Small intestine (tissue), 7 donors: ENCODE results near the gene SMIM14. TPM values are rescaled to one million over a fixed set of nuclear protein-coding genes. Genes with fewer than 3 reads are reported as not detected.

Experiments used
- DNase-seq, 2 donors: peaks; one replicate each; pipeline versions ENCODE4 v3.0.0 to v3.0.0-alpha.2; 2013
- FAIRE-seq: peaks from 2 replicates; lab custom pipeline; 2012; peaks lifted over from hg19 to GRCh38; lab: Jason Lieb, UNC
- H3K27ac ChIP-seq, 3 donors: one replicate each; pipeline ENCODE4 v1.5.1; 2013; ENCODE audit warnings: low read length in 2 of 3, mild to moderate bottlenecking in 2 of 3, control low read depth in 1 of 3, inconsistent platforms in 1 of 3, low read depth in 1 of 3, moderate library complexity in 1 of 3
- H3K27me3 ChIP-seq, 3 donors: one replicate each; pipeline ENCODE4 v1.6.1; 2013; ENCODE audit warnings: low read length in 3 of 3, inconsistent platforms in 1 of 3; ENCODE audit not compliant: control insufficient read depth in 3 of 3, insufficient read depth in 3 of 3
- H3K36me3 ChIP-seq, 3 donors: one replicate each; pipeline ENCODE4 v1.6.1; 2013; ENCODE audit warnings: low read length in 3 of 3, inconsistent platforms in 1 of 3, low read depth in 1 of 3, mild to moderate bottlenecking in 1 of 3, moderate library complexity in 1 of 3; ENCODE audit not compliant: control insufficient read depth in 3 of 3, insufficient read depth in 2 of 3
- H3K4me1 ChIP-seq, 3 donors: one replicate each; pipeline ENCODE4 v1.6.1; 2013; ENCODE audit warnings: low read length in 2 of 3, inconsistent platforms in 1 of 3, low read depth in 1 of 3, mild to moderate bottlenecking in 1 of 3, moderate library complexity in 1 of 3; ENCODE audit not compliant: control insufficient read depth in 3 of 3, insufficient read depth in 2 of 3
- H3K4me3 ChIP-seq, 3 donors: one replicate each; pipeline ENCODE4 v1.5.1; 2013; ENCODE audit warnings: low read length in 3 of 3, control low read depth in 1 of 3, inconsistent platforms in 1 of 3, low read depth in 1 of 3, mild to moderate bottlenecking in 1 of 3, moderate library complexity in 1 of 3
- H3K9me3 ChIP-seq, 2 donors: one replicate each; pipeline ENCODE4 v1.6.1; 2013; ENCODE audit warnings: low read depth in 1 of 2, low read length in 1 of 2; ENCODE audit not compliant: control insufficient read depth in 2 of 2, insufficient read depth in 1 of 2
- WGBS, 3 donors: extraction: QIAGEN DNeasy Blood & Tissue Kit; methylation state at CpG; one replicate each; pipeline ENCODE4 v1.1.7; 2013; 5-methylcytosine and 5-hydroxymethylcytosine counted together
- polyA plus RNA-seq, 4 donors: library from polyadenylated mRNA; stranded (reverse) in 3 of 4; unstranded in 1 of 4; fragments of 200-250 nt in 3 of 4; fragments of 120-200 nt in 1 of 4; gene quantifications; one replicate each; pipeline versions ENCODE4 v1.2.1 to v1.2.3, GENCODE V29; 2013
- donor health status: healthy with polysubstance abuse.
- donor health status: control.
- donor health status: control.
- donor health status: Bipolar disorder and iron deficiency.
- donor health status: healthy.

The SMIM14 gene
- polyA plus RNA-seq, 4 donors: 22.3 to 39.8 (median 28.2) TPM

GRCh38 chr4:39641451-39641850 lies 2.8 kb upstream of the SMIM14 start:
- H3K4me1 ChIP-seq: peaks cover 0 to 8% (median 5%) of the 10 kb centered on the region in 3 donors
- 92 to 93% (median 92%) methylated on average over 2 of the region's 2 CpGs for WGBS, 3 donors
- no peak overlapping the region for H3K27ac ChIP-seq
- FAIRE-seq (no peak), DNase-seq (no peak)
- no peaks in the 10 kb centered on the region for H3K27me3 ChIP-seq
- no peaks in the 10 kb centered on the region for H3K36me3 ChIP-seq
- H3K9me3 ChIP-seq: no peaks in the 10 kb centered on the region
- H3K4me3 ChIP-seq: no peak overlapping the region

- peaks cover 0 to 10% (median 8%) of the 10 kb centered on the region in 3 donors for H3K4me1 ChIP-seq
- FAIRE-seq: no peak
Observed at GRCh38 chr4:39637586-39638353, 895 bp downstream of the SMIM14 start.

GRCh38 chr4:39637221-39637585 lies 1.5 kb downstream of the SMIM14 start:
- Histone ChIP-seq H3K27ac (peak overlapping the region in 2 of 3 donors; percentile 96 to 98), H3K36me3 (peaks cover 0 to 7% (median 0%) of the 10 kb centered on the region in 3 donors), H3K4me1 (peaks cover 0 to 10% (median 8%) of the 10 kb centered on the region in 3 donors), H3K27me3 (no peaks in the 10 kb centered on the region), H3K9me3 (no peaks in the 10 kb centered on the region), H3K4me3 (peak overlapping the region; percentile 72 to 100 (median 95))
- FAIRE-seq: no peak
- WGBS, 3 donors: 1 to 4% (median 2%) methylated on average over 6 of the region's 6 CpGs
- DNase-seq: no peak

More at GRCh38 chr4:39637586-39638353, 895 bp downstream of the SMIM14 start:
- Histone ChIP-seq H3K4me3 (peak overlapping the region; percentile 72 to 100 (median 95)), H3K27ac (peak overlapping the region; percentile 87 to 98 (median 96)), H3K9me3 (no peaks in the 10 kb centered on the region), H3K27me3 (no peaks in the 10 kb centered on the region), H3K36me3 (peaks cover 0 to 7% (median 0%) of the 10 kb centered on the region in 3 donors)
- DNase-seq: peak; percentile 67 to 76
- WGBS, 3 donors: 0 to 1% (median 0%) methylated on average over 29 of the region's 29 CpGs

GRCh38 chr4:39636531-39637184 lies 2.0 kb downstream of the SMIM14 start:
- DNase-seq: peak; percentile 29 to 45
- 11 to 17% (median 12%) methylated on average over 6 of the region's 6 CpGs for WGBS, 3 donors
- Histone ChIP-seq H3K4me1 (peaks cover 0 to 10% (median 8%) of the 10 kb centered on the region in 3 donors), H3K27me3 (no peaks in the 10 kb centered on the region), H3K9me3 (no peaks in the 10 kb centered on the region), H3K27ac (no peak overlapping the region), H3K4me3 (peak overlapping the region in 1 of 3 donors; percentile 24), H3K36me3 (peaks cover 0 to 7% (median 0%) of the 10 kb centered on the region in 3 donors)
- FAIRE-seq: no peak

DNA sequence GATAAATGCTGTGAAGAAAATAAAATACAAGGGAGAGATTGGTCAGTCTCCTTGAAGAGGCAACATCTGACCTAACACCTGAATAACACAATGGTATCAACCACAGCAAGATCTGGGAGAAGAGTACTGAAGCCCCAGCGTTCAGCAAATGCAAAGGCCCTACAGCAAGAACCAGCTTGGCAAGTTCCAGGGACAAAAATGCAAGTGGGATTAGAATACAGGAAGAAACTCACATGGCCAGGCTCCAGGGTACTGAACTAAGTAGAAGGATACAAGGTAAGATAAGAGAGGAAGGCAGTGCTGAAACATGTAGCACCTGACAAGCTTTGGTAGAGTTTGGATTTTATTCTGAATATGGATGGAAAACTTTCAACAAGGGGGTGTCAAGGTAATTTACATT lies 3.6 kb downstream of the SMIM14 start:
- H3K4me1 ChIP-seq: peaks cover 0 to 9% (median 6%) of the 10 kb centered on the region in 3 donors
- WGBS, 3 donors: 24 to 51% (median 25%) methylated on average over 1 of the region's 1 CpG
- H3K36me3 ChIP-seq: peaks cover 0 to 7% (median 0%) of the 10 kb centered on the region in 3 donors
- DNase-seq (peak; percentile 20 to 27), FAIRE-seq (no peak)
- H3K27ac ChIP-seq: no peak overlapping the region
- H3K4me3 ChIP-seq: no peak overlapping the region
- no peaks in the 10 kb centered on the region for H3K27me3 ChIP-seq
- H3K9me3 ChIP-seq: no peaks in the 10 kb centered on the region

- H3K4me1 ChIP-seq: peaks cover 0 to 5% (median 2%) of the 10 kb centered on the region in 3 donors
- H3K27ac ChIP-seq: no peak overlapping the region
- no peak overlapping the region for H3K4me3 ChIP-seq
- peaks cover 0 to 11% (median 5%) of the 10 kb centered on the region in 3 donors for H3K36me3 ChIP-seq
- DNase-seq (no peak), FAIRE-seq (no peak)
- WGBS, 3 donors: 83 to 95% (median 94%) methylated on average over 1 of the region's 1 CpG
- H3K27me3 ChIP-seq: no peaks in the 10 kb centered on the region
- H3K9me3 ChIP-seq: no peaks in the 10 kb centered on the region
Observed at GRCh38 chr4:39631700-39632079, 7.0 kb downstream of the SMIM14 start.

DNA sequence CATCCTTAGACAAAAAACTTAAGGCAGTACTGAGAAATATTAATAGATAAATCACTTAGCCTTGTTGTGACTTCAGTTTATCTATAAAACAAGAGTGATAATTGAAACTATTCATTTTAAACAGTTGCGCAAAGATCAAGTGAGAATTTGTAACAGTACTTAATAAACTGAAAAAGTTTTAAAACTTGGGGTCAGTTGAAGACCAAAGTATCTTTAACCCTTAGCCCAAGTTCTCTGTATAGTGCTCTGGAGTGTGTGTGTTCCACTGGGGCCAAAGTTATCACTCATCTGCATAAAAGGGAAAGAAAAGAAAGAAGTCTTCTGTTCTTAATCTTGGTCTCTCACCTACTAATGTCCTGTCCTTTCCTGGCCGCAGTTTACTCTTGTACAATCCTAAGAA lies 11.3 kb downstream of the SMIM14 start:
- Histone ChIP-seq H3K9me3 (no peaks in the 10 kb centered on the region), H3K4me3 (no peak overlapping the region), H3K36me3 (peaks cover 0 to 9% (median 5%) of the 10 kb centered on the region in 3 donors), H3K27ac (no peak overlapping the region), H3K4me1 (peaks cover 0 to 5% (median 0%) of the 10 kb centered on the region in 3 donors), H3K27me3 (no peaks in the 10 kb centered on the region)
- DNase-seq (no peak), FAIRE-seq (no peak)
- WGBS, 3 donors: 58 to 86% (median 81%) methylated on average over 2 of the region's 2 CpGs

GRCh38 chr4:39626913-39627312 lies 11.8 kb downstream of the SMIM14 start:
- Histone ChIP-seq H3K9me3 (no peaks in the 10 kb centered on the region), H3K4me3 (no peak overlapping the region), H3K27me3 (no peaks in the 10 kb centered on the region), H3K4me1 (peaks cover 0 to 5% (median 0%) of the 10 kb centered on the region in 3 donors), H3K36me3 (peaks cover 0 to 9% (median 5%) of the 10 kb centered on the region in 3 donors), H3K27ac (no peak overlapping the region)
- DNase-seq (no peak), FAIRE-seq (no peak)
- 85 to 96% (median 90%) methylated on average over 1 of the region's 1 CpG for whole genome bisulfite sequencing, 3 donors
